MV-4-11 (cell line): ENCODE measurements around the gene RALGAPB.
"Not testable (repeated sequence)": the region's sequence is repeated elsewhere in the genome, so short reads cannot be mapped to it uniquely, and the experiment has no call there.

ENCODE experiments used
- DNase-seq: peaks from one replicate; lab custom pipeline; 2025; lab: John Stamatoyannopoulos, UW

Gene RALGAPB

GRCh38 chr20:38472513-38473366 is at the start of gene RALGAPB:
TSS of gene RALGAPB (plus strand) at chr20:38472843. CDS start at chr20:38488433, 15,590 bp downstream.
- peak; percentile 98 for DNase-seq

- no peak for DNase-seq
These were observed 49.1 kb upstream of the RALGAPB start for GRCh38 chr20:38423541-38423940.

GRCh38 chr20:38424401-38424800 is 48.2 kb upstream of the RALGAPB start:
- DNase-seq = no peak

- DNase-seq = peak; percentile 92
These were observed 46.4 kb upstream of the RALGAPB start for GRCh38 chr20:38426006-38426897.

GRCh38 chr20:38427655-38428023 is 45.0 kb upstream of the RALGAPB start:
- no peak for DNase-seq

GRCh38 chr20:38428800-38429199 is 43.8 kb upstream of the RALGAPB start:
- no peak for DNase-seq

- DNase-seq = no peak
These were observed 43.3 kb upstream of the RALGAPB start for GRCh38 chr20:38429301-38429700.

GRCh38 chr20:38430679-38431325 is 41.8 kb upstream of the RALGAPB start:
- no peak for DNase-seq

GRCh38 chr20:38432292-38432691 is 40.4 kb upstream of the RALGAPB start:
- DNase-seq = no peak

- not testable (repeated sequence) for DNase-seq
These were observed 39.8 kb upstream of the RALGAPB start for GRCh38 chr20:38432870-38433269.

- DNase-seq = no peak
These were observed 39.2 kb upstream of the RALGAPB start for GRCh38 chr20:38433304-38433972.

- DNase-seq = peak; percentile 39
These were observed 38.3 kb upstream of the RALGAPB start for GRCh38 chr20:38434301-38434741.

- peak; percentile 86 for DNase-seq
These were observed 37.7 kb upstream of the RALGAPB start, which contains the start of gene SNHG17 for GRCh38 chr20:38434770-38435554. TSS of gene SNHG17 (minus strand) at chr20:38435328.

GRCh38 chr20:38435555-38435939 is 37.1 kb upstream of the RALGAPB start:
- DNase-seq = no peak

GRCh38 chr20:38437796-38438195 is 34.8 kb upstream of the RALGAPB start:
- no peak for DNase-seq

GRCh38 chr20:38441110-38441509 is 31.5 kb upstream of the RALGAPB start:
- DNase-seq = not testable (repeated sequence)

- no peak for DNase-seq
These were observed 30.7 kb upstream of the RALGAPB start for GRCh38 chr20:38441916-38442315.

- no peak for DNase-seq
These were observed 27.3 kb upstream of the RALGAPB start for GRCh38 chr20:38445381-38445796.

- no peak for DNase-seq
These were observed 26.7 kb upstream of the RALGAPB start for GRCh38 chr20:38445901-38446425.

- peak; percentile 89 for DNase-seq
These were observed 26.0 kb upstream of the RALGAPB start for GRCh38 chr20:38446441-38447209.
